K562 (cell line): ENCODE data around the gene ANKLE1. TPM values are rescaled to one million over a fixed set of nuclear protein-coding genes. Genes with fewer than 3 reads are reported as not detected.

ENCODE experiments used
- BRD4 ChIP-seq: fragments of 200-600 bp; sonication (generic); IDR thresholded peaks from 2 replicates; pipeline ENCODE4 v1.6.1; 2017; ENCODE audit warnings: inconsistent platforms
- GABPA ChIP-seq: fragments of 200-800 bp; sonication (Bioruptor generic); conservative IDR thresholded peaks from 2 replicates; pipeline ENCODE4 v1.6.1; 2016; ENCODE audit warnings: low read depth, missing genetic modification characterization, missing compliant biosample characterization
- HDAC3 ChIP-seq: fragments of 450-650 bp; IDR thresholded peaks from 2 replicates; pipeline ENCODE4 v1.6.1; 2018; ENCODE audit warnings: borderline replicate concordance, mild to moderate bottlenecking, moderate library complexity; ENCODE audit not compliant: partially characterized antibody
- IRF2 ChIP-seq: sonication (generic); formaldehyde crosslinking; IDR thresholded peaks from 2 replicates; pipeline ENCODE4 v1.8.1; 2022; ENCODE audit warnings: mild to moderate bottlenecking, missing genetic modification reagents
- KDM2B ChIP-seq: fragments of 250-450 bp; sonication (Bioruptor Pico); IDR thresholded peaks from 2 replicates; pipeline ENCODE4 v1.8.0; 2021; ENCODE audit warnings: mild to moderate bottlenecking, moderate library complexity
- MAZ ChIP-seq, 2 experiments: fragments of 450-650 bp in 1 of 2; sonication (generic) in 1 of 2; formaldehyde crosslinking; IDR thresholded peaks in 1 of 2; conservative IDR thresholded peaks in 1 of 2; 2 replicates each; pipeline versions ENCODE4 v1.4.0 to v1.5.0; 2020; ENCODE audit warnings: mild to moderate bottlenecking in 1 of 2, missing genetic modification reagents in 1 of 2
- RNF2 ChIP-seq: sonication (generic); IDR thresholded peaks from 2 replicates; pipeline ENCODE4 v1.6.1; 2016
- SRSF3 ChIP-seq: fragments of 200-400 bp; formaldehyde crosslinking; IDR thresholded peaks from 2 replicates; pipeline ENCODE4 v1.6.1; 2016; ENCODE audit warnings: mild to moderate bottlenecking, low read length, moderate library complexity; ENCODE audit not compliant: insufficient read depth
- TGIF2 ChIP-seq: sonication (generic); formaldehyde crosslinking; IDR thresholded peaks from 2 replicates; pipeline ENCODE4 v1.8.1; 2022; ENCODE audit warnings: mild to moderate bottlenecking, missing genetic modification reagents, moderate library complexity
- YY1 ChIP-seq, 3 experiments: IDR thresholded peaks; 2 replicates each; pipeline ENCODE4 v1.6.1; 2011; ENCODE audit warnings: low read length in 2 of 3, mild to moderate bottlenecking in 2 of 3, moderate library complexity in 2 of 3, borderline replicate concordance in 1 of 3, control low read depth in 1 of 3, low read depth in 1 of 3; ENCODE audit not compliant: insufficient read depth in 3 of 3, insufficient replicate concordance in 2 of 3, control insufficient read depth in 1 of 3, insufficient read length in 1 of 3; ENCODE audit errors: extremely low read depth in 1 of 3
- ZNF212 ChIP-seq: fragments of 450-650 bp; formaldehyde crosslinking; IDR thresholded peaks from 2 replicates; pipeline ENCODE4 v1.4.0; 2020; ENCODE audit warnings: mild to moderate bottlenecking
- ZNF282 ChIP-seq: sonication (generic); formaldehyde crosslinking; IDR thresholded peaks from 2 replicates; pipeline ENCODE4 v1.8.1; 2023; ENCODE audit warnings: missing genetic modification reagents
- ZNF436 ChIP-seq: fragments of 250-450, 450-650 bp; sonication (Bioruptor Pico); formaldehyde crosslinking; IDR thresholded peaks from 2 replicates; pipeline ENCODE4 v1.7.0; 2020; ENCODE audit warnings: mild to moderate bottlenecking
- ZNF444 ChIP-seq: fragments of 250-450 bp; sonication (Bioruptor Pico); IDR thresholded peaks from 2 replicates; pipeline ENCODE4 v1.4.0; 2020; ENCODE audit warnings: mild to moderate bottlenecking, moderate library complexity
- ZNF696 ChIP-seq: fragments of 250-450 bp; sonication (Bioruptor Pico); conservative IDR thresholded peaks from 2 replicates; pipeline ENCODE4 v1.4.0; 2020; ENCODE audit warnings: mild to moderate bottlenecking, moderate library complexity
- polyA plus RNA-seq, 8 experiments: library from polyadenylated mRNA; depleted of rRNA in 4 of 8; stranded (reverse) in 5 of 8; unstranded in 3 of 8; fragments of >200 nt; fragmentation: Nextera tagmentation in 2 of 8; fragmentation: Illumina TruSeq in 1 of 8; extraction: Ambion mirVana in 2 of 8; extraction: Trizol in 1 of 8; gene quantifications; 2 replicates each; pipeline versions ENCODE4 v1.2.1 to v1.2.3, GENCODE V29; 2011 to 2014; ENCODE audit warnings: inconsistent platforms in 1 of 8, missing spikeins in 1 of 8
- total RNA-seq, 7 experiments: library from RNA; depleted of rRNA in 6 of 7; stranded (reverse); fragments of >200 nt in 6 of 7; fragmentation: Illumina TruSeq in 2 of 7; extraction: Trizol in 2 of 7; gene quantifications; 2 replicates each; pipeline versions ENCODE4 v1.2.1 to v1.2.3, GENCODE V29; 2011 to 2021; ENCODE audit warnings: low replicate concordance in 1 of 7
- TF ChIP-seq, protein P1 (sequence below): fragments of 250-450 bp; sonication (Bioruptor Pico); IDR thresholded peaks from 2 replicates; pipeline ENCODE4 v1.5.0; 2021
- TF ChIP-seq, protein P2 (sequence below), 2 experiments: IDR thresholded peaks in 1 of 2; conservative IDR thresholded peaks in 1 of 2; 2 replicates each; pipeline ENCODE4 v1.6.1; 2016; ENCODE audit warnings: low read depth in 2 of 2, mild to moderate bottlenecking in 1 of 2, missing compliant biosample characterization in 1 of 2, missing genetic modification characterization in 1 of 2, moderate library complexity in 1 of 2
- TF ChIP-seq, protein P3 (sequence below): sonication (generic); formaldehyde crosslinking; IDR thresholded peaks from 2 replicates; pipeline ENCODE4 v1.9.0; 2022; ENCODE audit warnings: mild to moderate bottlenecking, missing genetic modification reagents
- TF ChIP-seq, protein P4 (sequence below): fragments of 250-450 bp; sonication (Bioruptor Pico); IDR thresholded peaks from 2 replicates; pipeline ENCODE4 v1.8.0; 2021; ENCODE audit warnings: moderate library complexity, mild to moderate bottlenecking, inconsistent platforms

ANKLE1 gene
- total and polyA plus RNA-seq, 9 of the 15 experiments (the other 6 are each of a cell fraction or from before 2014, with no cell fraction given): 0.63 to 9.2 (median 2.9) TPM

GRCh38 chr19:17334414-17335409, 53.0 kb downstream of the ANKLE1 start, which contains the start of gene ANO8 (continued):
- TF ChIP-seq, protein P1, sequence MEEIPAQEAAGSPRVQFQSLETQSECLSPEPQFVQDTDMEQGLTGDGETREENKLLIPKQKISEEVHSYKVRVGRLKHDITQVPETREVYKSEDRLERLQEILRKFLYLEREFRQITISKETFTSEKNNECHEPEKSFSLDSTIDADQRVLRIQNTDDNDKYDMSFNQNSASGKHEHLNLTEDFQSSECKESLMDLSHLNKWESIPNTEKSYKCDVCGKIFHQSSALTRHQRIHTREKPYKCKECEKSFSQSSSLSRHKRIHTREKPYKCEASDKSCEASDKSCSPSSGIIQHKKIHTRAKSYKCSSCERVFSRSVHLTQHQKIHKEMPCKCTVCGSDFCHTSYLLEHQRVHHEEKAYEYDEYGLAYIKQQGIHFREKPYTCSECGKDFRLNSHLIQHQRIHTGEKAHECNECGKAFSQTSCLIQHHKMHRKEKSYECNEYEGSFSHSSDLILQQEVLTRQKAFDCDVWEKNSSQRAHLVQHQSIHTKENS: no peak
- TF ChIP-seq ZNF436 (no peak), RNF2 (peak; percentile 67), ZNF282 (peak; percentile 81; the same call in 1 of the 2 replicates), YY1 (IDR thresholded peaks at IDR 0.05; ENCODE audit: borderline replicate concordance in 1 of 3, control insufficient read depth in 1 of 3, extremely low read depth in 1 of 3, insufficient read depth in 3 of 3, insufficient read length in 1 of 3, insufficient replicate concordance in 2 of 3, low read depth in 1 of 3, low read length in 2 of 3) (peak in 2 of 3 experiments; percentile 77 to 79), BRD4 (no peak; the same call in 1 of the 2 replicates), GABPA (no peak; the same call in 1 of the 2 replicates), HDAC3 (no peak), IRF2 (CRISPR knock-in tag) (no peak), ZNF444 (no peak), MAZ (CRISPR knock-in tag; conservative IDR thresholded peaks at IDR 0.05 in 1 of 2, IDR thresholded peaks at IDR 0.05 in 1 of 2) (peak; percentile 94), ZNF212 (no peak), TGIF2 (CRISPR knock-in tag) (no peak; the same call in 1 of the 2 replicates), SRSF3 (no peak), ZNF696 (CRISPR knock-in tag) (no peak), KDM2B (CRISPR knock-in tag) (peak; percentile 94; the same call in 1 of the 2 replicates)
- TF ChIP-seq, protein P2, sequence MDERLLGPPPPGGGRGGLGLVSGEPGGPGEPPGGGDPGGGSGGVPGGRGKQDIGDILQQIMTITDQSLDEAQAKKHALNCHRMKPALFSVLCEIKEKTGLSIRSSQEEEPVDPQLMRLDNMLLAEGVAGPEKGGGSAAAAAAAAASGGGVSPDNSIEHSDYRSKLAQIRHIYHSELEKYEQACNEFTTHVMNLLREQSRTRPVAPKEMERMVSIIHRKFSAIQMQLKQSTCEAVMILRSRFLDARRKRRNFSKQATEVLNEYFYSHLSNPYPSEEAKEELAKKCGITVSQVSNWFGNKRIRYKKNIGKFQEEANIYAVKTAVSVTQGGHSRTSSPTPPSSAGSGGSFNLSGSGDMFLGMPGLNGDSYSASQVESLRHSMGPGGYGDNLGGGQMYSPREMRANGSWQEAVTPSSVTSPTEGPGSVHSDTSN (CRISPR knock-in tag; IDR thresholded peaks at IDR 0.05; ENCODE audit: low read depth): peak; percentile 72
- TF ChIP-seq, protein P2 (tag; conservative IDR thresholded peaks at IDR 0.05; ENCODE audit: low read depth): peak; percentile 69
- TF ChIP-seq, protein P3, sequence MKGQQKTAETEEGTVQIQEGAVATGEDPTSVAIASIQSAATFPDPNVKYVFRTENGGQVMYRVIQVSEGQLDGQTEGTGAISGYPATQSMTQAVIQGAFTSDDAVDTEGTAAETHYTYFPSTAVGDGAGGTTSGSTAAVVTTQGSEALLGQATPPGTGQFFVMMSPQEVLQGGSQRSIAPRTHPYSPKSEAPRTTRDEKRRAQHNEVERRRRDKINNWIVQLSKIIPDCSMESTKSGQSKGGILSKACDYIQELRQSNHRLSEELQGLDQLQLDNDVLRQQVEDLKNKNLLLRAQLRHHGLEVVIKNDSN (CRISPR knock-in tag): peak; percentile 32; the same call in 1 of the 2 replicates
- TF ChIP-seq, protein P4, sequence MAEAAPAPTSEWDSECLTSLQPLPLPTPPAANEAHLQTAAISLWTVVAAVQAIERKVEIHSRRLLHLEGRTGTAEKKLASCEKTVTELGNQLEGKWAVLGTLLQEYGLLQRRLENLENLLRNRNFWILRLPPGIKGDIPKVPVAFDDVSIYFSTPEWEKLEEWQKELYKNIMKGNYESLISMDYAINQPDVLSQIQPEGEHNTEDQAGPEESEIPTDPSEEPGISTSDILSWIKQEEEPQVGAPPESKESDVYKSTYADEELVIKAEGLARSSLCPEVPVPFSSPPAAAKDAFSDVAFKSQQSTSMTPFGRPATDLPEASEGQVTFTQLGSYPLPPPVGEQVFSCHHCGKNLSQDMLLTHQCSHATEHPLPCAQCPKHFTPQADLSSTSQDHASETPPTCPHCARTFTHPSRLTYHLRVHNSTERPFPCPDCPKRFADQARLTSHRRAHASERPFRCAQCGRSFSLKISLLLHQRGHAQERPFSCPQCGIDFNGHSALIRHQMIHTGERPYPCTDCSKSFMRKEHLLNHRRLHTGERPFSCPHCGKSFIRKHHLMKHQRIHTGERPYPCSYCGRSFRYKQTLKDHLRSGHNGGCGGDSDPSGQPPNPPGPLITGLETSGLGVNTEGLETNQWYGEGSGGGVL (CRISPR knock-in tag): no peak
